DOHH2 (cell line): ENCODE measurements around the gene KHDC4.
A peak's percentile ranks its signal among the peaks of the same experiment; 100 is the strongest.

Experiments
- H3F3A ChIP-seq: fragments of 200-600 bp; sonication (generic), shearing (Covaris generic); 2 replicates; pipeline ENCODE4 v1.6.0; 2016; ENCODE audit warnings: antibody characterized with exemption, mild to moderate bottlenecking; ENCODE audit not compliant: control insufficient read depth, insufficient read depth
- H3K27ac ChIP-seq: fragments of 200-600 bp; sonication (generic); 2 replicates; pipeline ENCODE4 v1.5.1; 2014; ENCODE audit warnings: low read depth, mild to moderate bottlenecking, low read length, moderate library complexity
- H3K27me3 ChIP-seq: fragments of 200-600 bp; sonication (generic); 2 replicates; pipeline ENCODE4 v1.6.1; 2014; ENCODE audit warnings: mild to moderate bottlenecking, low read length, mixed read lengths; ENCODE audit not compliant: control insufficient read depth
- H3K36me3 ChIP-seq: fragments of 200-600 bp; sonication (generic); 2 replicates; pipeline ENCODE4 v1.6.1; 2014; ENCODE audit warnings: mild to moderate bottlenecking, low read length, moderate library complexity, mixed read lengths; ENCODE audit not compliant: control insufficient read depth
- H3K4me1 ChIP-seq: fragments of 200-600 bp; sonication (generic); 2 replicates; pipeline ENCODE4 v1.6.1; 2014; ENCODE audit warnings: mild to moderate bottlenecking, low read length, mixed read lengths; ENCODE audit not compliant: control insufficient read depth
- H3K4me2 ChIP-seq: fragments of 200-600 bp; sonication (generic); 2 replicates; pipeline ENCODE4 v1.6.0; 2014; ENCODE audit warnings: mild to moderate bottlenecking, low read length, moderate library complexity
- H3K4me3 ChIP-seq: fragments of 200-600 bp; sonication (generic); 2 replicates; pipeline ENCODE4 v1.5.1; 2014; ENCODE audit warnings: mild to moderate bottlenecking, low read length, mixed read lengths
- H3K79me2 ChIP-seq: fragments of 200-600 bp; sonication (generic); 2 replicates; pipeline ENCODE4 v1.6.1; 2014; ENCODE audit warnings: mild to moderate bottlenecking, low read length, mixed read lengths; ENCODE audit not compliant: control insufficient read depth
- H3K9me2 ChIP-seq: fragments of 200-600 bp; sonication (generic); replicated peaks from 2 replicates; pipeline ENCODE4 v1.6.1; 2014; ENCODE audit warnings: mild to moderate bottlenecking, low read length, mixed read lengths; ENCODE audit not compliant: control insufficient read depth
- H3K9me3 ChIP-seq: fragments of 200-600 bp; sonication (generic); 2 replicates; pipeline ENCODE4 v1.6.1; 2014; ENCODE audit warnings: antibody characterized with exemption, low read length, mixed read lengths; ENCODE audit not compliant: control insufficient read depth, insufficient read depth
- H4K20me1 ChIP-seq: fragments of 200-600 bp; sonication (generic); 2 replicates; pipeline ENCODE4 v1.6.0; 2014; ENCODE audit warnings: low read depth, mild to moderate bottlenecking, antibody characterized with exemption, low read length, moderate library complexity; ENCODE audit not compliant: control insufficient read depth, insufficient read depth
- CTCF ChIP-seq: fragments of 200-600 bp; sonication (generic); IDR thresholded peaks from one replicate; pipeline ENCODE4 v1.5.1; 2014; ENCODE audit warnings: antibody characterized with exemption, mild to moderate bottlenecking, low read depth, low read length; ENCODE audit not compliant: poor library complexity, severe bottlenecking
- EZH2phosphoT487 ChIP-seq: fragments of 200-600 bp; sonication (generic); IDR thresholded peaks from 2 replicates; pipeline ENCODE4 v1.6.1; 2017; ENCODE audit warnings: borderline replicate concordance, mild to moderate bottlenecking, antibody characterized with exemption, low read length, moderate library complexity, mixed read lengths

Gene KHDC4

GRCh38 chr1:155911156-155912055 lies 22.8 kb downstream of the KHDC4 start, which contains the start of gene RIT1:
Gene RIT1, minus strand, starts transcription at chr1:155911349. Its CDS starts 588 bp downstream, at chr1:155910761.
- H3K9me2 ChIP-seq, result no peaks in the 10 kb centered on the region
- peaks cover 19% of the 10 kb centered on the region for H3K79me2 ChIP-seq
- no peaks in the 10 kb centered on the region for H3K27me3 ChIP-seq
- H3K9me3 ChIP-seq, result no peaks in the 10 kb centered on the region
- H4K20me1 ChIP-seq, result no peaks in the 10 kb centered on the region
- H3K4me3 ChIP-seq, result peak within 1 kb of the TSS; percentile 85
- H3F3A ChIP-seq, result peaks cover 46% of the 10 kb centered on the region
- H3K4me2 ChIP-seq, result peak within 1 kb of the TSS; percentile 95
- peak within 1 kb of the TSS; percentile 54 for H3K27ac ChIP-seq
- H3K4me1 ChIP-seq, result peaks cover 20% of the 10 kb centered on the region
- TF ChIP-seq CTCF (no peak), EZH2phosphoT487 (no peak)
- peaks cover 82% of the 10 kb centered on the region for H3K36me3 ChIP-seq

DNA sequence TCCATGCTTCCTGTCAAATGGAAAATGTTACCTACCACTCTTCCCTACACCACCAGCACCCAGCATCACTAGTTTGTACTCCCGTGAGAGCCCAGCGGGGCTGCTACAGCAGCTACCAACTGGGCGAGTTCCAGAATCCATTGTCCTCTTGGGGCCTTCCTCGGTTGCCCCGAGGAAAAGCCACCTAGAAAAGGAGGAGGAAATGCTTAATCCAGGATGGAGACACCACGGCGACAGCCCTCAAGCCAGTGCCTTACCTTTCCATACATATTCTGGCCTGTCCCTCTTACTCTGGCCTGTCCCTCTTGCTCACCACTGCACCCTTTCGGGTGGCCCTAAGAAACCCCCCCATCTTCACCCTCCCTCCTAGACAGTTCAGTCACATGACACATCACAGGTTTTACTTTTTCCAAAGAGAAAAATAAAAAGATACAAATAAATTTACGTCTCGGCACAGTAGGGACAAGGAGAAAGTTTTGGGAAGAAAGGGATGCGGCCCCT lies 23.5 kb downstream of the KHDC4 start:
- peaks cover 19% of the 10 kb centered on the region for H3K79me2 ChIP-seq
- H4K20me1 ChIP-seq, result no peaks in the 10 kb centered on the region
- peaks cover 20% of the 10 kb centered on the region for H3K4me1 ChIP-seq
- H3K4me2 ChIP-seq, result peak overlapping the region; percentile 95
- H3K36me3 ChIP-seq, result peaks cover 81% of the 10 kb centered on the region
- no peaks in the 10 kb centered on the region for H3K27me3 ChIP-seq
- no peaks in the 10 kb centered on the region for H3K9me3 ChIP-seq
- peaks cover 42% of the 10 kb centered on the region for H3F3A ChIP-seq
- peak overlapping the region; percentile 85 for H3K4me3 ChIP-seq
- H3K9me2 ChIP-seq, result no peaks in the 10 kb centered on the region
- peak overlapping the region; percentile 54; the same call in 1 of the 2 replicates for H3K27ac ChIP-seq
- TF ChIP-seq CTCF, result peak; percentile 39
- TF ChIP-seq EZH2phosphoT487, result no peak

- Histone ChIP-seq H3K27ac (no peak overlapping the region), H3K4me3 (peak overlapping the region; percentile 85), H3F3A (peaks cover 39% of the 10 kb centered on the region), H3K9me2 (no peaks in the 10 kb centered on the region), H3K79me2 (peaks cover 19% of the 10 kb centered on the region), H3K36me3 (peaks cover 80% of the 10 kb centered on the region), H3K27me3 (no peaks in the 10 kb centered on the region), H3K9me3 (no peaks in the 10 kb centered on the region), H3K4me1 (peaks cover 20% of the 10 kb centered on the region), H3K4me2 (peak overlapping the region; percentile 95), H4K20me1 (no peaks in the 10 kb centered on the region)
- no peak for TF ChIP-seq EZH2phosphoT487
- no peak for TF ChIP-seq CTCF
These were observed 24.3 kb downstream of the KHDC4 start for GRCh38 chr1:155909894-155910293.
